ENCODE data around the gene IL24.
"Not testable (repeated sequence)": the region's sequence is repeated elsewhere in the genome, so short reads cannot be mapped to it uniquely, and the experiment has no call there.

The IL24 gene

GRCh38 chr1:206897175-206897574 is at the start of gene IL24:
TSS of gene IL24 (plus strand) at chr1:206897443. CDS start at chr1:206897833, 390 bp downstream.
- no peak for DNase-seq

GRCh38 chr1:206847946-206848345 is 49.3 kb upstream of the IL24 start:
- DNase-seq = no peak

- DNase-seq = no peak
These were observed 46.8 kb upstream of the IL24 start for GRCh38 chr1:206850401-206850800.

- no peak for DNase-seq
These were observed 45.8 kb upstream of the IL24 start for GRCh38 chr1:206851341-206852010.

GRCh38 chr1:206852662-206853061 is 44.6 kb upstream of the IL24 start:
- DNase-seq = not testable (repeated sequence)

GRCh38 chr1:206853696-206854095 is 43.5 kb upstream of the IL24 start:
- DNase-seq = not testable (repeated sequence)

GRCh38 chr1:206854401-206855129 is 42.7 kb upstream of the IL24 start:
- DNase-seq = no peak

- no peak for DNase-seq
These were observed 41.4 kb upstream of the IL24 start for GRCh38 chr1:206855859-206856258.

GRCh38 chr1:206856674-206857464 is 40.4 kb upstream of the IL24 start:
- DNase-seq = no peak

- DNase-seq = peak in 5 of 56 donors; percentile 5 to 24 (median 9)
These were observed 38.1 kb upstream of the IL24 start for GRCh38 chr1:206859082-206859521.

- no peak for DNase-seq
These were observed 37.1 kb upstream of the IL24 start for GRCh38 chr1:206860165-206860564.

- DNase-seq = no peak
These were observed 34.0 kb upstream of the IL24 start for GRCh38 chr1:206863266-206863665.

- DNase-seq = peak in 20 of 56 donors; percentile 1 to 62 (median 11)
These were observed 32.1 kb upstream of the IL24 start, which contains the start of gene IL20 for GRCh38 chr1:206864939-206865671. TSS of gene IL20 (plus strand) at chr1:206865623. CDS start at chr1:206865853, 230 bp downstream.

GRCh38 chr1:206866062-206866461 is 31.2 kb upstream of the IL24 start:
- DNase-seq = no peak

- DNase-seq = no peak
These were observed 30.0 kb upstream of the IL24 start for GRCh38 chr1:206867239-206867638.

- no peak for DNase-seq
These were observed 29.5 kb upstream of the IL24 start for GRCh38 chr1:206867716-206868115.

GRCh38 chr1:206868264-206868663 is 29.0 kb upstream of the IL24 start:
- no peak for DNase-seq

GRCh38 chr1:206872139-206872538 is 25.1 kb upstream of the IL24 start:
- no peak for DNase-seq

GRCh38 chr1:206873603-206874188 is 23.5 kb upstream of the IL24 start:
- no peak for DNase-seq

- DNase-seq = no peak
These were observed 21.4 kb upstream of the IL24 start for GRCh38 chr1:206875752-206876377.

Measured in amygdala (tissue), 56 donors.